Immature natural killer cell (primary cell): ENCODE results near the gene LRRC74B. TPM values are rescaled to one million over a fixed set of nuclear protein-coding genes. Genes with fewer than 3 reads are reported as not detected.
"Not testable (repeated sequence)": the region's sequence is repeated elsewhere in the genome, so short reads cannot be mapped to it uniquely, and the experiment has no call there.

ENCODE experiments used
- DNase-seq, 3 donors: peaks; one replicate each; pipeline ENCODE4 v3.0.0; 2022; ENCODE audit warnings: mixed read lengths in 1 of 3
- H3K27ac Mint-ChIP-seq, 6 donors: one replicate each; pipeline ENCODE4 v1.8.0; 2020; ENCODE audit warnings: mixed read lengths in 6 of 6, mild to moderate bottlenecking in 5 of 6, inconsistent platforms in 4 of 6, moderate library complexity in 3 of 6
- H3K27me3 Mint-ChIP-seq, 3 donors: one replicate each; pipeline ENCODE4 v1.8.0; 2020 to 2021; ENCODE audit warnings: low read depth in 3 of 3, mild to moderate bottlenecking in 3 of 3, mixed read lengths in 3 of 3, moderate library complexity in 3 of 3, inconsistent platforms in 1 of 3
- H3K36me3 Mint-ChIP-seq, 3 donors: one replicate each; pipeline ENCODE4 v1.8.0; 2020; ENCODE audit warnings: mixed read lengths in 3 of 3, inconsistent platforms in 2 of 3, mild to moderate bottlenecking in 2 of 3
- H3K4me1 Mint-ChIP-seq, 2 donors: one replicate each; pipeline ENCODE4 v1.8.0; 2020; ENCODE audit warnings: inconsistent platforms in 2 of 2, mild to moderate bottlenecking in 2 of 2, mixed read lengths in 2 of 2, moderate library complexity in 1 of 2
- H3K4me3 Mint-ChIP-seq, 5 donors: one replicate each; pipeline ENCODE4 v1.8.0; 2020; ENCODE audit warnings: mild to moderate bottlenecking in 5 of 5, mixed read lengths in 5 of 5, inconsistent platforms in 3 of 5, moderate library complexity in 3 of 5
- H3K9me3 Mint-ChIP-seq, 6 donors: one replicate each; pipeline ENCODE4 v1.8.0; 2020; ENCODE audit warnings: mild to moderate bottlenecking in 6 of 6, mixed read lengths in 6 of 6, inconsistent platforms in 4 of 6, moderate library complexity in 3 of 6
- polyA plus RNA-seq, 3 donors: library from polyadenylated mRNA; unstranded; fragments of 300-500 nt; fragmentation: Illumina TruSeq; gene quantifications; one replicate each; pipeline ENCODE4 v1.2.3, GENCODE V29; 2021

The LRRC74B gene
- polyA plus RNA-seq, 3 donors from 2014 or later: not detected

DNA sequence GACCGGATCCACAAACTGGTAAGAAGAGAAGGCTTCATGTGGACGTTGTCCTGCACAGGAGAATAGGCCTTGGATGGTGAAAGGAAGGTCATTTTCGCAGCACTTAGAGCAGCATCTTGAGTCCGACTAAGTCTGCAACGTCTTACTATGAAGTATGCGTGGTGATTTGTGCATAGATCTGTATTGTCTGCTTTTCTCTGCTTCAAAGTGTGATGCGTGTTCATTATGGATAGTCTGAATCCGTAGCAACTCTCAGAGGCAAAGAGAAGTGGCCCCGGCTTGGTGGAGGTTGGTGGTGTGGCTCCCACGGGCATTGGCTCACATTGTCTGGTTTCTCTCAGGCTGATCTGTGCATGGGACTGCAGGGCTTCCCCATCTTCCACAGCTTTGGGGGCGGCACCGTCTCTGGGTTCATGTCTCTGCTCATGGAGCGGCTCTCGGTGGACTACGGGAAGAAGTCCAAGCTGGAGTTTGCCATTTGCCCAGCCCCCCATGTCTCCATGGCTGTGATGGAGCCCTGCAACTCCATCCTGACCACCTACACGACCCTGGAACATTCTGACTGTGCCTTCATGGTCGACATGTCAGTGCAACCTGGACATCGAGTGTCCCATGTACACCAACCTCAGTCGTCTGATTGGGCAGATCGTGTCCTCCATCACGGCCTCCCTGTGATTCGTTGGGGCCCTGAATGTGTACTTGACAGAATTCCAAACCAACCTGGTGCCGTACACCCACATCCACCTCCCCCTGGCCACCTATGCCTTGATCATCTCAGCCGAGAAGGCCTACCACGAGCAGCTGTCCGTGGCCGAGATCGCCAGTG lies 21.5 kb downstream of the LRRC74B start:
- H3K9me3 Mint-ChIP-seq: no peaks in the 10 kb centered on the region
- no peak overlapping the region for H3K4me3 Mint-ChIP-seq
- no peak overlapping the region for H3K27ac Mint-ChIP-seq
- no peaks in the 10 kb centered on the region for H3K36me3 Mint-ChIP-seq
- no peaks in the 10 kb centered on the region for H3K4me1 Mint-ChIP-seq
- peaks cover 0 to 4% (median 0%) of the 10 kb centered on the region in 3 donors for H3K27me3 Mint-ChIP-seq
- DNase-seq: no peak

DNA sequence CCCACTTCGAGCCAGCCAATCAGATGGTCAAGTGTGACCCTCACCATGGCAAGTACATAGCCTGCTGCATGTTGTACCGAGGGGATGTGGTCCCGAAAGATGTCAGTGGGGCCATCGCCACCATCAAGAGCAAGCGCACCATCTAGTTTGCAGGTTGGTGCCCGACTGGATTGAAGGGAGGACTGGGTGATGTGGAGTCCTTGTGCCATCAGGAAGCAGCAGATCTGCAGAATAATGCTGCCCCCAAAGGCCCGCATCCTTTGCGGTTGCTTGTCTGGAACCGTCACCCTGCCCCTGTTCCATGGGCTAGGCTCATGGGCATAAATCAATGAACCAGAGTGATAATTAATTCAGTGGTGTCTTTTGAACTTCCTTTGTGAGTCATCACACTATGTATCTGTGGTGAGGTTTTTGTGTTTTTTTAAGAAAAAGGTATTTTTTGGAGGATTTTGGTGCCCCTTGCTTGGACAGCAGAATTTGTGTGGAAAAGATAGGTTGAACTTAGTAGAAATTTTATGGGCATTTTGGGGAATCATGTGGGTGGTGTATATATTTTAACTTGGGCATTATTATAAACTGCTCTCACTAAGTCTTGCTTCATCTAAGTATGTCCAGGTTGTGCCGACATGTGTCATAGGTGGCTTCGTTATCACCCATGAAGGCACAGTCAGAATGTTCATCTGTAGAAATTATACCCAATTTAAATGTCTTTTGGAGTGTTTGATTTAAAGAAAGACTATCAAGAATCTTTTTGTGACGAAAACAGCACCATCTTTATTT lies 22.3 kb downstream of the LRRC74B start:
- Mint-ChIP-seq H3K9me3 (no peaks in the 10 kb centered on the region), H3K27ac (no peak overlapping the region), H3K4me1 (no peaks in the 10 kb centered on the region), H3K4me3 (no peak overlapping the region), H3K27me3 (peaks cover 0 to 6% (median 0%) of the 10 kb centered on the region in 3 donors), H3K36me3 (no peaks in the 10 kb centered on the region)
- DNase-seq: no peak

DNA sequence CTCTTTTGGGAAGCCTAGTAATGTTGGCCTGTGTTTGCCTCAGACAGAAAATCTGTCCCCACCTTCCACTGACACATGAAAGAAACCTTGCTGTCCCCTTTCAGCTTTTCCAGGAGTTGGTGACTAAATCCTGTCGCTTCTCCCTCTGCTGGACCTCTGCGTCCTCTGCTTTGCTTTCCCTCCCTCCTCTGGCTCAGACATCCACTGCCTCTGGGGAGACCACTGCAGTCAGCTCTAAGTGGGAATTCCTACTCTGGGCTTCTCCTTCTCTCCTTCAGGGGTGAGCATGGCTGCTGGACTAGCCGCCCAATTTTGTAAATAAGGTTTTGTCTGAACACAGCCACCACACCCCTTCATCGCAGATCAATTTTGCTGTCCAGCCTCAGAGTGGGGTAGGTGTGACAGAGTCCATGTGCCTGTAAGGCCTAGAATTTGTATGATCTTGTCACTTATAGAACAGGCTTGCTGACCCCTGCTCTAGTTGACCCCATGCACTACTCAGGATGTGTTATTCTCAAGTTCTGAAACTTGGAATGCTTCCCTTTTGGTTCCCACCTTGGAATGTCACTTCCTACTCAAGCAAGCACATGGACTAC lies 23.0 kb downstream of the LRRC74B start:
- H3K27ac Mint-ChIP-seq: no peak overlapping the region
- no peaks in the 10 kb centered on the region for H3K4me1 Mint-ChIP-seq
- peaks cover 0 to 6% (median 0%) of the 10 kb centered on the region in 3 donors for H3K27me3 Mint-ChIP-seq
- no peak overlapping the region for H3K4me3 Mint-ChIP-seq
- no peak for DNase-seq
- H3K36me3 Mint-ChIP-seq: no peaks in the 10 kb centered on the region
- no peaks in the 10 kb centered on the region for H3K9me3 Mint-ChIP-seq

DNA sequence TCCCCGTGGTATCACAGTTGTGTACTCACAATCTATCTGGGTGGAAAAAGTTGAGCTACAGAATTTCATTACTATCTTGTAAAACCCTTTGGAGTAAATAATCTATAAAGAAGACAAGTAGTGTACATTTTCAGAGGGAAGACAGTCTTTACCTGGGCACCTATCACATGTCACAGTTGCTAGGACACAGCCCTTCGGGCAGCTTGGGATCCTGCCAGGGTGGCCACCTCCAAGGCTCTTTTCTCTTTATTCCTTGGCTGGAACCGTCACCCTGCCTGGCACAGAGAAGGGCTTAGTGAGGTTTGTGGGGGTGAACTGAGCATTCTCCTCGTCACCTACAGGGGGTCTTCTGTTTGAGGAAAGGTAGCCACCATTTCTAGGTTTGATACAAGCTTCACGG lies 23.6 kb downstream of the LRRC74B start:
- Mint-ChIP-seq H3K9me3 (no peaks in the 10 kb centered on the region), H3K4me3 (no peak overlapping the region), H3K4me1 (no peaks in the 10 kb centered on the region), H3K27me3 (peaks cover 0 to 6% (median 0%) of the 10 kb centered on the region in 3 donors), H3K36me3 (no peaks in the 10 kb centered on the region), H3K27ac (no peak overlapping the region)
- DNase-seq: no peak

DNA sequence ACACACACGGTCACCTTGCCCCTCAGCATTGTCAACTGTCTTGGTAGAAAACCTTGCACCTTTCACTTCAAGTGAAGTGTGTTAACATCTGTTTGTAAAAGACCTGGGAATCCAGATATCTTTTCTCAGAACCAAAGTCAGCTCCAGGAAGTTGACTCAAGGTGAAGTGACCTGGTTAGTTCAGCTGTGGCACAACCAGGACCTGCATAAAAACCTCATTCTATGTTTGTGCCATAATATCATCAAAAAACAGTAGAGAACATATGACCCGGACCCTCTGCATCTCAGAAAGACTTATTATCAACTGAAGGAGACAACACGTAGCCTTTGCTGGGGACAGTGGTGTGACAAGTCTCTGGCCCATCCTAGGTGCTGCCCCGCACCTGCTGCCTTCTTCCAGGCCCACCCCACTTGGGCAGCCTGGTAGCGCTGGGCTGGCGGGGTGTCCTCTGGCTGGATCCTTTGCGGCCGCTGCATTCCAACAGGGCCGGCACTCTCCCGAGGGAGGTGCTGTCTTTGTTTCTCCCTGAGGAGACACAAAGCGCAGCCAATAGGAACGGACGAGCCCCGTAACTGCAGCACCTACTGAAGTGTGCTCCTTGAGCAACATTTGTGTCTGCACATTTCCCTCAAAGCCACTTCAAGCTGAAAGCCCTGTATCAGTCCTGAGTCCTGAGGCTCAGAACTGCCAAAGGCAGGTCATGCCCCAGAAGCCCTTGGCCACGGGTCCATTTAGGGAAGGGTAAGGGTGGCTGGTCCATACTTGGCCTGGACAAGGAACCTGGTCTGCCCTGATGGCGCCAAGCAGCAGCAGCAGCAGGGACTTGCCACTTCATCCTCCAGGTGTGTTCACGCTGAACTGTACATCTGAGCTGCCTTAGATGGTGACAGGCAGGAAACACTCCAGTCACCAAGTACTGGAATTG lies 25.2 kb downstream of the LRRC74B start:
- Mint-ChIP-seq H3K4me1 (no peaks in the 10 kb centered on the region), H3K4me3 (no peak overlapping the region), H3K36me3 (no peaks in the 10 kb centered on the region), H3K9me3 (no peaks in the 10 kb centered on the region), H3K27me3 (peaks cover 0 to 3% (median 0%) of the 10 kb centered on the region in 3 donors), H3K27ac (no peak overlapping the region)
- no peak for DNase-seq

DNA sequence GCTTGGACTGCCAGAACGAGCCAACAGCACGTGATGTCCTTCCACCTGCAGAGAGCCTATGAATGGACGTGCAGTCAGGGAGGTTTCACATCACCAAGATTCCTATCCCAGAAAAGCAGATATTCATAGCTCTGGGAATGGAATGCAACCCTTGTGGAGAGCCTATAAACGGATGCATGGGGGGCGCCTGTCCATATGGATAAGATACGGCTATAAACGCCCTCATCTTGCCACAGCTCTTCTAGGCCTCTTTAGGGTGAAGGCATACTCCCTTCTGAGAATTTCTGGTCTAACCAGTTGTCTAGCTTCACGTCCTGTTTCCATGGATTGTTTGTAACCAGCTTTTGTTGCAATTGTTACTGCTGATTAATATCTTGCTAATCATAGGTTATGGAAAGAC lies 26.1 kb downstream of the LRRC74B start:
- H3K4me3 Mint-ChIP-seq, H3K27ac Mint-ChIP-seq, DNase-seq, H3K9me3 Mint-ChIP-seq, H3K4me1 Mint-ChIP-seq, H3K36me3 Mint-ChIP-seq, H3K27me3 Mint-ChIP-seq: not testable (repeated sequence)

DNA sequence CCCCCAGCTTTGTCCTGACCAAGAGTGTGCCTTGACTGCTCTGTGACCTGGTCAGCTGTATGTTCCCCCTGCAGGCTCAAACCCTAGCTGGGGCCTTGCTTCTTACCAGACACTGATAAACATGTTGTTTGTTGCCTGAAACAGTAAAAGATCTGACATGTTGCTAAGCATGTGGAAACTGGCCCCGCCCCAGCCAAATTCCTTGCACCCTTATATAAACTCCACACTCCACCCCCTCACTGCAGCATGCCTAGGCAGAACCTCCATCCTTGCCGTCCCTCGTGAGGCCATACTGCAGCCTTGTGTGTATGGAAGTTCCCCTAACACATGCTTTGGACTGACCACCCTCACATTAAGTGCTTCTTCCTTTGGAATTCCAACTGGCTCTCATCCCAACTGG lies 27.3 kb downstream of the LRRC74B start:
- DNase-seq: no peak
- no peak overlapping the region for H3K27ac Mint-ChIP-seq
- H3K27me3 Mint-ChIP-seq: peaks cover 0 to 6% (median 0%) of the 10 kb centered on the region in 3 donors
- no peaks in the 10 kb centered on the region for H3K4me1 Mint-ChIP-seq
- H3K9me3 Mint-ChIP-seq: no peaks in the 10 kb centered on the region
- H3K36me3 Mint-ChIP-seq: no peaks in the 10 kb centered on the region
- no peak overlapping the region for H3K4me3 Mint-ChIP-seq

DNA sequence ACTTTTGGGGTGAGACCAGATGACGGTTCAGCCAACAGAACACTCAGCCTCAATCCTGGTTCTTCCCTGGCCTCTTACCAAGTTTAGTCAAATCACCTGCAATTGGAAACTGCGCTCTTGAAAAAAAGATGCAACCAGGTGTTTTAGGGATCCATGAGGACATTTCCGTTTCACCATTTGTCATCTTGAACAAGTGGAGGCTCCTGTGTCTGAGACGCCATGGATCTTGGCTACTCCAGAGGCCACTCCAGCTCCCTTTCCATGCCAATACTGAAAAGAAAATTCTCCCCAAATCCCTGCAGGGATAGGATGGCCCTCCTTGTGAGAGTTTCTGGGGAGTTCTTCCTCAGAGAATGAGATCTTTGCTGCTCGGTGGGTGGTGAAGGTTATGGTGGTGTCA lies 27.7 kb downstream of the LRRC74B start:
- Mint-ChIP-seq H3K9me3 (no peaks in the 10 kb centered on the region), H3K4me1 (no peaks in the 10 kb centered on the region), H3K36me3 (no peaks in the 10 kb centered on the region), H3K4me3 (no peak overlapping the region), H3K27ac (no peak overlapping the region), H3K27me3 (peaks cover 0 to 6% (median 0%) of the 10 kb centered on the region in 3 donors)
- no peak for DNase-seq

DNA sequence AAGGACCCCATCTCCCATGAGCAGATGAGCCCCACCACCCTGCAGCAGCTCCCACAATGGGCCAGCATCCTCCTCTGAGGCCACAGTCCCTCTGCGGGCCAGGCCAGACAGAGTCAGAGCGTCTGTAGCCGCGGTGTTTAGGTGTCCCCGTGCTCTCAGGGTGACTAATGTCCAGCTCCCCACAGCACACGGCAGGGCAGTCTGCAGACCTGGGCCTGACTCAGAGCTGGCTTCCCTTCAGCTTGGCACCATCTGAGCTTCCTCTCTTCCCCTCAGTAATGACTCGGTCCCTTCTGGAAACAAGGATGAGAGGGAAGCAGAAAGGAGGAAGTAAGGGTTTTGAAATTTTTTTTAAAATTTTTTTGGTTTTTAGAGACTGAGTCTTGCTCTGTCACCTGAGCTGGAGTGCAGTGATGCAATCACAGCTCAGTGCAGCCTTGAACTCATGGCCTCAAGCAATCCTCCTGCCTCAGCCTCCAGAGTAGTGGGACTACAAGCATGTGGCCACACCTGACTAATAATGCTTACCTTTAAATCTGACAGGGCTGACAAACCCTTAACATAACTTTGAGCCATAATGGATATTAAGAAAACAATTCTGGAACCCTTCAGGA lies 28.5 kb downstream of the LRRC74B start:
- H3K27me3 Mint-ChIP-seq: peaks cover 0 to 6% (median 2%) of the 10 kb centered on the region in 3 donors
- no peak overlapping the region for H3K4me3 Mint-ChIP-seq
- no peak for DNase-seq
- no peaks in the 10 kb centered on the region for H3K4me1 Mint-ChIP-seq
- H3K9me3 Mint-ChIP-seq: no peaks in the 10 kb centered on the region
- H3K27ac Mint-ChIP-seq: no peak overlapping the region
- no peaks in the 10 kb centered on the region for H3K36me3 Mint-ChIP-seq

DNA sequence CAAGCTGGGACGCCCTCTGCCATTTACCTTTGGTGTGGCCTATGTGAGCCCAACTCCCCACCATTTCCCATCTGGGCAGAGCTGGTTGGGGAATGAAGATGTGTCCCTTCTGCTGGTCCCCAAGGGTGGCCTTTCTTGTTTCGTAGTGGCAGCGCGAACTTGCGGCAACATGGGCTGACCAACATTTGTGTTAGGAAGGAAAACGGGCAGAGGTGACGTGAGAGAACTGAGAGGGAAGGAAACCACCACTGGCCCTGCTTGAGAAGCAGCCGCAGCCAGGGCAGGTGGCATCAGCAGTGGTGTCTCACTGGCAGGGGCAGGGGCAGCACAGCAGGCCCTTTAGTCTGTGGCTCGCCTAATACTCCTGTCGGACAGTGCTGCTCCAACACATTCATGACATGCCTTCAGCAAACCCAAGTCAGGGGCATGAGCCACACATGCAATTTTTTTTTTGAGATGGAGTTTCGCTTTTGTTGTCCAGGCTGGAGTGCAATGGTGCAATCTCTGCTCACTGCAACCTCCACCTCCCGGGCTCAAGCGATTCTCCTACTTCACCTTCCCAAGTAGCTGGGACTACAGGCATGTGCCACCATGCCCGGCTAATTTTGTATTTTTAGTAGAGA lies 29.9 kb downstream of the LRRC74B start:
- Mint-ChIP-seq H3K27ac (no peak overlapping the region), H3K4me3 (no peak overlapping the region), H3K27me3 (peaks cover 0 to 6% (median 2%) of the 10 kb centered on the region in 3 donors), H3K36me3 (no peaks in the 10 kb centered on the region), H3K4me1 (no peaks in the 10 kb centered on the region), H3K9me3 (no peaks in the 10 kb centered on the region)
- DNase-seq: no peak

DNA sequence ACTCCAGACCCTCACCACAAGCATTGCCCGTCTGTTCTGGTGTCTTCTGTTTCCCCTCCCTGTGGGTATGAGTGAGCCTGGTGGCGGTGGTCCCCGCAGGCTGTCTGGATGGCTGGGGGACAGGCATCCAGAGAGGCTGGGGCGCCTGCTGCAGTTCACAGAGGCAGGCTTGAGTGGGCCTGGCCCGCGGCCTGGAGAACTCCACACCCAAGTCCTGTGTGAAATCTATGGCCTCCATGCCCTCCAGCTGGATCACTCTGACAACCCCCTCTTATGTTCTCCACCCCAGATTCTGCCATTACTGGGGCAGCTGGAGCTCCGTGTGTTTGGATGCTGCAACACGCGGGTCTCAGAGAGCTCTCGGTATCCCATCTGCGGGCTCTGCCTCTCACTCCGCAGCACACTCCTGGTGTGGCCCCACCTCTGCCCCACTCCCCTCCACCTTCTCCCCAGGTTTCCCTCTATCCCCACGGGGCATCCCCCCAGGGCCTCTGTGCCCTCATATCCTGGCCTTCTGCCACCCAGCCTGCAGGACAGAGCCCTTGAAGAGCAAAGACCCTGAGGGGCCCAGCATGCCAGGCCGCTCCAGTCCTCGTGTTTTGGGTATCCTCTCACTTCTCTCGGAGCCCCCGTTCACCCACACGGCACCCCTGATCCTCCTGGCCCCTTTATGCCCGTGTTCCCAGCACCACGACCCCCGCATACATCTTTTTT lies 31.3 kb downstream of the LRRC74B start:
- no peak for DNase-seq
- H3K27me3 Mint-ChIP-seq: peaks cover 0 to 6% (median 5%) of the 10 kb centered on the region in 3 donors
- no peaks in the 10 kb centered on the region for H3K4me1 Mint-ChIP-seq
- no peaks in the 10 kb centered on the region for H3K9me3 Mint-ChIP-seq
- H3K4me3 Mint-ChIP-seq: no peak overlapping the region
- no peak overlapping the region for H3K27ac Mint-ChIP-seq
- H3K36me3 Mint-ChIP-seq: no peaks in the 10 kb centered on the region

DNA sequence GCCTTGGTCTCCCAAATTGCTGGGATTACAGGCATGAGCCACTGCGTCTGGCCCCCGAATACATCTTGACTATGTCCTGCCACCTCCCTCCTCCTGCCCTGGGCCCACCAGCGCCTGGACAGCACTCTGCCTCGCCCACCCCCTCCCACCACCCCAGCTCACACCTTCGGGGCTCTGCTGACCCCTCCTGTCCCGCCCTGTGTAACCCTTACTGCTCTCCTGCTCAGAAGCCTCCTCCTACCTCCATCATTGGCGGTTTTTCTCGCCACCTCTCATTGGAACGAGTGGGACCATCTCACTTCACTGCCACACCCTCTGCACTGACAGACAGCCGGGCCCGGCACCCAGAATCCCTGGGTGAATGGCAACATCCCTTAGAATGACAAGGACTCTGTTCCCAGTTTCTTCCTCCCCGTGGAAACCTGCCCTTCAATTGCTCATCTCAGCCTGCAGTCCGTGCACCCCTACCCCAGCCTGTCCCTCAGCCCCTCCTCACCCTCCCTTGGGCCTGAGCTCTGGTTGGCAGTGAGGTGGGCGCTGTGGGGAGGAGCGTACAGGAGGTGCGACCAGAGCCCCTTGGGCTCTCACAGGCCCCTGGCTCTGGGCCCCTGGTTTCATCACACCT lies 32.2 kb downstream of the LRRC74B start:
- Mint-ChIP-seq H3K9me3 (no peaks in the 10 kb centered on the region), H3K4me1 (no peaks in the 10 kb centered on the region), H3K4me3 (no peak overlapping the region), H3K27ac (no peak overlapping the region), H3K27me3 (peaks cover 0 to 5% (median 4%) of the 10 kb centered on the region in 3 donors), H3K36me3 (no peaks in the 10 kb centered on the region)
- DNase-seq: no peak
